ENCODE measurements around the gene TRIP6. TPM values are rescaled to one million over a fixed set of nuclear protein-coding genes. Genes with fewer than 3 reads are reported as not detected.

Gene TRIP6
- total and polyA plus RNA-seq, 2 donors (not counting 3 experiments of a cell fraction or from before 2014, with no cell fraction given) = 90.3 TPM

GRCh38 chr7:100859856-100860255 is 7.3 kb upstream of the TRIP6 start:
- ChIA-PET CTCF (no interaction called here), POLR2A (no interaction called here)
- BruUV-seq (replicated peaks) = no TSS peak
- Histone ChIP-seq H3K27me3 (ENCODE audit: control insufficient read depth in 2 of 2, insufficient read depth in 2 of 2, low read length in 2 of 2) (no peaks in the 10 kb centered on the region), H2AFZ (ENCODE audit: low read depth, low read length) (no peak overlapping the region), H3K9me1 (replicated peaks; ENCODE audit: control insufficient read depth, extremely low read depth, insufficient read depth, low read length) (no peaks in the 10 kb centered on the region), H3K4me3 (replicated peaks in 1 of 3; ENCODE audit: insufficient read depth in 1 of 3, low read depth in 1 of 3, low read length in 3 of 3) (no peak overlapping the region), H4K20me1 (replicated peaks; ENCODE audit: control insufficient read depth, extremely low read depth, insufficient read depth, low read length) (no peaks in the 10 kb centered on the region), H3K79me2 (ENCODE audit: control insufficient read depth, insufficient read depth, low read length) (no peaks in the 10 kb centered on the region), H3K27ac (ENCODE audit: insufficient read depth, low read depth, low read length) (no peak overlapping the region), H3K36me3 (ENCODE audit: control insufficient read depth in 2 of 2, extremely low read depth in 1 of 2, insufficient read depth in 2 of 2, low read length in 2 of 2) (peaks cover 5 to 11% of the 10 kb centered on the region in 2 experiments), H3K4me2 (ENCODE audit: insufficient read depth, low read length) (no peak overlapping the region), H3K4me1 (ENCODE audit: control insufficient read depth, extremely low read depth, insufficient read depth, low read length) (peaks cover 10% of the 10 kb centered on the region), H3K9ac (replicated peaks; ENCODE audit: extremely low read depth, insufficient read depth, low read length) (no peak overlapping the region), H3K9me3 (replicated peaks; ENCODE audit: control insufficient read depth, insufficient read depth, low read length) (no peaks in the 10 kb centered on the region)
- dilution Hi-C loops (cut with MboI; ENCODE audit: extremely low pct_ligation_motif_present, low sequenced_read_pairs) (no loop called here), intact Hi-C loops (cut with micrococcal nuclease) (loop anchor here (10.0 kb wide), 1 partner anchor 275 kb away; the partner anchor contains the start of genes FBXO24 and LRCH4)
- FAIRE-seq (no peak), DNase-seq (ENCODE audit: low read depth, low spot score) (no peak)
- TF ChIP-seq FOS (IDR thresholded peaks at IDR 0.05; ENCODE audit: borderline replicate concordance, insufficient read depth, low read length) (no peak), EZH2 (IDR thresholded peaks at IDR 0.05; ENCODE audit: borderline replicate concordance, low read depth, low read length, severe bottlenecking) (no peak), MYC (IDR thresholded peaks at IDR 0.05; ENCODE audit: low read depth, low read length) (no peak), POLR2A (IDR thresholded peaks at IDR 0.05; ENCODE audit: low read depth, low read length) (no peak), CTCF (IDR thresholded peaks at IDR 0.05; ENCODE audit: extremely low read depth in 1 of 2, insufficient read depth in 1 of 2, low read depth in 1 of 2, low read length in 2 of 2) (no peak), GATA2 (IDR thresholded peaks at IDR 0.05; ENCODE audit: insufficient read depth, insufficient read length, low read depth, low read length) (no peak), MAX (IDR thresholded peaks at IDR 0.05; ENCODE audit: insufficient read depth, insufficient read length) (no peak), JUN (IDR thresholded peaks at IDR 0.05; ENCODE audit: borderline replicate concordance, insufficient read depth, insufficient read length, low read depth) (no peak), POLR2AphosphoS5 (IDR thresholded peaks at IDR 0.05; ENCODE audit: insufficient read depth, low read depth, low read length) (no peak)
